K562 (cell line): ENCODE data around the gene SLC38A7. TPM values are rescaled to one million over a fixed set of nuclear protein-coding genes. Genes with fewer than 3 reads are reported as not detected.

ENCODE experiments used
- CHD1 ChIP-seq: fragments of 200-600 bp; sonication (generic); IDR thresholded peaks from one replicate; pipeline ENCODE4 v1.6.1; 2012; ENCODE audit warnings: mild to moderate bottlenecking, moderate library complexity, low read length, inconsistent platforms
- ELF4 ChIP-seq: fragments of 450-650 bp; formaldehyde crosslinking; IDR thresholded peaks from 2 replicates; pipeline ENCODE4 v1.4.0; 2022; ENCODE audit warnings: missing genetic modification characterization
- GATAD2B ChIP-seq: fragments of 450-650 bp; IDR thresholded peaks from 2 replicates; pipeline ENCODE4 v1.6.1; 2017; ENCODE audit warnings: mild to moderate bottlenecking, borderline replicate concordance
- HNRNPLL ChIP-seq: fragments of 200-400 bp; formaldehyde crosslinking; IDR thresholded peaks from 2 replicates; pipeline ENCODE4 v1.6.1; 2017; ENCODE audit warnings: low read length, low read depth, mild to moderate bottlenecking; ENCODE audit not compliant: poor library complexity, severe bottlenecking
- NFXL1 ChIP-seq: fragments of 450-650 bp; formaldehyde crosslinking; IDR thresholded peaks from 2 replicates; pipeline ENCODE4 v1.4.0; 2021; ENCODE audit warnings: mild to moderate bottlenecking
- NONO ChIP-seq, 2 experiments: fragments of 200-400 bp in 1 of 2; fragments of 450-650 bp in 1 of 2; formaldehyde crosslinking in 1 of 2; IDR thresholded peaks; 2 replicates each; pipeline ENCODE4 v1.6.1; 2017; ENCODE audit warnings: low read depth in 2 of 2, mild to moderate bottlenecking in 2 of 2, moderate library complexity in 2 of 2, low read length in 1 of 2
- PHB2 ChIP-seq: fragments of 450-650 bp; IDR thresholded peaks from 2 replicates; pipeline ENCODE4 v1.6.1; 2017; ENCODE audit warnings: low read depth
- RBM14 ChIP-seq: fragments of 200-400 bp; formaldehyde crosslinking; IDR thresholded peaks from 2 replicates; pipeline ENCODE4 v1.6.1; 2018; ENCODE audit warnings: low read depth, mild to moderate bottlenecking, low read length, moderate library complexity, borderline replicate concordance; ENCODE audit not compliant: insufficient read depth
- SMAD3 ChIP-seq: fragments of 450-650 bp; formaldehyde crosslinking; conservative IDR thresholded peaks from 2 replicates; pipeline ENCODE4 v1.4.0; 2020; ENCODE audit warnings: mild to moderate bottlenecking
- TAF9B ChIP-seq: fragments of 450-650 bp; IDR thresholded peaks from 2 replicates; pipeline ENCODE4 v1.6.1; 2018; ENCODE audit warnings: mild to moderate bottlenecking; ENCODE audit not compliant: partially characterized antibody
- ZNF124 ChIP-seq: sonication (generic); formaldehyde crosslinking; IDR thresholded peaks from 2 replicates; pipeline ENCODE4 v1.8.1; 2022; ENCODE audit warnings: missing genetic modification reagents
- ZNF217 ChIP-seq: sonication (generic); formaldehyde crosslinking; IDR thresholded peaks from 2 replicates; pipeline ENCODE4 v1.8.0; 2022; ENCODE audit warnings: mild to moderate bottlenecking, missing genetic modification reagents
- ZNF23 ChIP-seq: fragments of 250-450 bp; sonication (Bioruptor Pico); IDR thresholded peaks from 2 replicates; pipeline ENCODE4 v1.4.0; 2020; ENCODE audit warnings: mild to moderate bottlenecking
- ZNF316 ChIP-seq: fragments of 450-650 bp; IDR thresholded peaks from 2 replicates; pipeline ENCODE4 v1.6.1; 2016
- ZNF431 ChIP-seq: sonication (generic); formaldehyde crosslinking; IDR thresholded peaks from 2 replicates; pipeline ENCODE4 v1.8.0; 2022; ENCODE audit warnings: mild to moderate bottlenecking, missing genetic modification reagents
- ZNF584 ChIP-seq: fragments of 200-800 bp; sonication (Bioruptor generic); IDR thresholded peaks from 2 replicates; pipeline ENCODE4 v1.6.1; 2016; ENCODE audit warnings: low read depth, mild to moderate bottlenecking, missing genetic modification characterization, missing compliant biosample characterization
- ZNF75A ChIP-seq: fragments of 450-650 bp; formaldehyde crosslinking; IDR thresholded peaks from 2 replicates; pipeline ENCODE4 v1.4.0; 2020; ENCODE audit warnings: mild to moderate bottlenecking
- polyA plus RNA-seq, 8 experiments: library from polyadenylated mRNA; depleted of rRNA in 4 of 8; stranded (reverse) in 5 of 8; unstranded in 3 of 8; fragments of >200 nt; fragmentation: Nextera tagmentation in 2 of 8; fragmentation: Illumina TruSeq in 1 of 8; extraction: Ambion mirVana in 2 of 8; extraction: Trizol in 1 of 8; gene quantifications; 2 replicates each; pipeline versions ENCODE4 v1.2.1 to v1.2.3, GENCODE V29; 2011 to 2014; ENCODE audit warnings: inconsistent platforms in 1 of 8, missing spikeins in 1 of 8
- total RNA-seq, 7 experiments: library from RNA; depleted of rRNA in 6 of 7; stranded (reverse); fragments of >200 nt in 6 of 7; fragmentation: Illumina TruSeq in 2 of 7; extraction: Trizol in 2 of 7; gene quantifications; 2 replicates each; pipeline versions ENCODE4 v1.2.1 to v1.2.3, GENCODE V29; 2011 to 2021; ENCODE audit warnings: low replicate concordance in 1 of 7
- TF ChIP-seq, protein P1 (sequence below): fragments of 450-650 bp; IDR thresholded peaks from one replicate; pipeline ENCODE4 v1.6.1; 2018; ENCODE audit warnings: mild to moderate bottlenecking, moderate library complexity; ENCODE audit not compliant: partially characterized antibody
- TF ChIP-seq, protein P2 (sequence below): fragments of 450-650 bp; IDR thresholded peaks from 2 replicates; pipeline ENCODE4 v1.6.1; 2014; ENCODE audit warnings: low read depth, mild to moderate bottlenecking, moderate library complexity, borderline replicate concordance
- TF ChIP-seq, protein P3 (sequence below): sonication (generic); formaldehyde crosslinking; IDR thresholded peaks from 2 replicates; pipeline ENCODE4 v1.8.0; 2023; ENCODE audit warnings: missing genetic modification reagents, mild to moderate bottlenecking, borderline replicate concordance

Gene SLC38A7
- total and polyA plus RNA-seq, 9 of the 15 experiments (the other 6 are each of a cell fraction or from before 2014, with no cell fraction given), result 2.7 to 12.2 (median 6.5) TPM

- no peak for TF ChIP-seq GATAD2B
- TF ChIP-seq ELF4, result 0 out of 2 replicates have a peak, but pooled peaks have one; percentile 35
- no peak for TF ChIP-seq RBM14
- TF ChIP-seq ZNF217 (CRISPR knock-in tag), result no peak
- TF ChIP-seq ZNF431 (CRISPR knock-in tag), result no peak
- no peak for TF ChIP-seq ZNF124 (CRISPR knock-in tag)
- TF ChIP-seq TAF9B, result peak; percentile 79
- TF ChIP-seq, protein P1, sequence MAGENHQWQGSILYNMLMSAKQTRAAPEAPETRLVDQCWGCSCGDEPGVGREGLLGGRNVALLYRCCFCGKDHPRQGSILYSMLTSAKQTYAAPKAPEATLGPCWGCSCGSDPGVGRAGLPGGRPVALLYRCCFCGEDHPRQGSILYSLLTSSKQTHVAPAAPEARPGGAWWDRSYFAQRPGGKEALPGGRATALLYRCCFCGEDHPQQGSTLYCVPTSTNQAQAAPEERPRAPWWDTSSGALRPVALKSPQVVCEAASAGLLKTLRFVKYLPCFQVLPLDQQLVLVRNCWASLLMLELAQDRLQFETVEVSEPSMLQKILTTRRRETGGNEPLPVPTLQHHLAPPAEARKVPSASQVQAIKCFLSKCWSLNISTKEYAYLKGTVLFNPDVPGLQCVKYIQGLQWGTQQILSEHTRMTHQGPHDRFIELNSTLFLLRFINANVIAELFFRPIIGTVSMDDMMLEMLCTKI, result no peak
- 0 out of 2 replicates have a peak, but pooled peaks have one; percentile 52 for TF ChIP-seq NFXL1 (CRISPR knock-in tag)
- TF ChIP-seq HNRNPLL, result peak; percentile 39
- TF ChIP-seq ZNF75A, result no peak
- TF ChIP-seq SMAD3 (CRISPR knock-in tag), result peak; percentile 55; the same call in 1 of the 2 replicates
- peak; percentile 94; the same call in 1 of the 2 replicates for TF ChIP-seq ZNF584
- no peak for TF ChIP-seq ZNF23 (CRISPR knock-in tag)
- TF ChIP-seq PHB2, result no peak
- TF ChIP-seq, protein P2, sequence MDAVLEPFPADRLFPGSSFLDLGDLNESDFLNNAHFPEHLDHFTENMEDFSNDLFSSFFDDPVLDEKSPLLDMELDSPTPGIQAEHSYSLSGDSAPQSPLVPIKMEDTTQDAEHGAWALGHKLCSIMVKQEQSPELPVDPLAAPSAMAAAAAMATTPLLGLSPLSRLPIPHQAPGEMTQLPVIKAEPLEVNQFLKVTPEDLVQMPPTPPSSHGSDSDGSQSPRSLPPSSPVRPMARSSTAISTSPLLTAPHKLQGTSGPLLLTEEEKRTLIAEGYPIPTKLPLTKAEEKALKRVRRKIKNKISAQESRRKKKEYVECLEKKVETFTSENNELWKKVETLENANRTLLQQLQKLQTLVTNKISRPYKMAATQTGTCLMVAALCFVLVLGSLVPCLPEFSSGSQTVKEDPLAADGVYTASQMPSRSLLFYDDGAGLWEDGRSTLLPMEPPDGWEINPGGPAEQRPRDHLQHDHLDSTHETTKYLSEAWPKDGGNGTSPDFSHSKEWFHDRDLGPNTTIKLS, result peak; percentile 84
- TF ChIP-seq ZNF316, result no peak
- TF ChIP-seq CHD1, result peak; percentile 80
- TF ChIP-seq, protein P3, sequence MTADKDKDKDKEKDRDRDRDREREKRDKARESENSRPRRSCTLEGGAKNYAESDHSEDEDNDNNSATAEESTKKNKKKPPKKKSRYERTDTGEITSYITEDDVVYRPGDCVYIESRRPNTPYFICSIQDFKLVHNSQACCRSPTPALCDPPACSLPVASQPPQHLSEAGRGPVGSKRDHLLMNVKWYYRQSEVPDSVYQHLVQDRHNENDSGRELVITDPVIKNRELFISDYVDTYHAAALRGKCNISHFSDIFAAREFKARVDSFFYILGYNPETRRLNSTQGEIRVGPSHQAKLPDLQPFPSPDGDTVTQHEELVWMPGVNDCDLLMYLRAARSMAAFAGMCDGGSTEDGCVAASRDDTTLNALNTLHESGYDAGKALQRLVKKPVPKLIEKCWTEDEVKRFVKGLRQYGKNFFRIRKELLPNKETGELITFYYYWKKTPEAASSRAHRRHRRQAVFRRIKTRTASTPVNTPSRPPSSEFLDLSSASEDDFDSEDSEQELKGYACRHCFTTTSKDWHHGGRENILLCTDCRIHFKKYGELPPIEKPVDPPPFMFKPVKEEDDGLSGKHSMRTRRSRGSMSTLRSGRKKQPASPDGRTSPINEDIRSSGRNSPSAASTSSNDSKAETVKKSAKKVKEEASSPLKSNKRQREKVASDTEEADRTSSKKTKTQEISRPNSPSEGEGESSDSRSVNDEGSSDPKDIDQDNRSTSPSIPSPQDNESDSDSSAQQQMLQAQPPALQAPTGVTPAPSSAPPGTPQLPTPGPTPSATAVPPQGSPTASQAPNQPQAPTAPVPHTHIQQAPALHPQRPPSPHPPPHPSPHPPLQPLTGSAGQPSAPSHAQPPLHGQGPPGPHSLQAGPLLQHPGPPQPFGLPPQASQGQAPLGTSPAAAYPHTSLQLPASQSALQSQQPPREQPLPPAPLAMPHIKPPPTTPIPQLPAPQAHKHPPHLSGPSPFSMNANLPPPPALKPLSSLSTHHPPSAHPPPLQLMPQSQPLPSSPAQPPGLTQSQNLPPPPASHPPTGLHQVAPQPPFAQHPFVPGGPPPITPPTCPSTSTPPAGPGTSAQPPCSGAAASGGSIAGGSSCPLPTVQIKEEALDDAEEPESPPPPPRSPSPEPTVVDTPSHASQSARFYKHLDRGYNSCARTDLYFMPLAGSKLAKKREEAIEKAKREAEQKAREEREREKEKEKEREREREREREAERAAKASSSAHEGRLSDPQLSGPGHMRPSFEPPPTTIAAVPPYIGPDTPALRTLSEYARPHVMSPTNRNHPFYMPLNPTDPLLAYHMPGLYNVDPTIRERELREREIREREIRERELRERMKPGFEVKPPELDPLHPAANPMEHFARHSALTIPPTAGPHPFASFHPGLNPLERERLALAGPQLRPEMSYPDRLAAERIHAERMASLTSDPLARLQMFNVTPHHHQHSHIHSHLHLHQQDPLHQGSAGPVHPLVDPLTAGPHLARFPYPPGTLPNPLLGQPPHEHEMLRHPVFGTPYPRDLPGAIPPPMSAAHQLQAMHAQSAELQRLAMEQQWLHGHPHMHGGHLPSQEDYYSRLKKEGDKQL (CRISPR knock-in tag), result no peak
- TF ChIP-seq NONO (IDR thresholded peaks at IDR 0.05; ENCODE audit: low read depth in 2 of 2, low read length in 1 of 2), result 0 out of 4 replicates have a peak, but pooled peaks of 1 of the 2 experiments have one; percentile 15
Observed at GRCh38 chr16:58629733-58630640, 54.6 kb downstream of the SLC38A7 start, which contains the start of gene CNOT1 (continued).
